HuH-7 (cell line): ENCODE results near the gene ZNF512B.
A peak's percentile ranks its signal among the peaks of the same experiment; 100 is the strongest.
"Not testable (repeated sequence)": the region's sequence is repeated elsewhere in the genome, so short reads cannot be mapped to it uniquely, and the experiment has no call there.

Experiments
- DNase-seq: peaks from one replicate; pipeline ENCODE4 v3.0.0; 2011; ENCODE audit warnings: low spot score

Gene ZNF512B

DNA sequence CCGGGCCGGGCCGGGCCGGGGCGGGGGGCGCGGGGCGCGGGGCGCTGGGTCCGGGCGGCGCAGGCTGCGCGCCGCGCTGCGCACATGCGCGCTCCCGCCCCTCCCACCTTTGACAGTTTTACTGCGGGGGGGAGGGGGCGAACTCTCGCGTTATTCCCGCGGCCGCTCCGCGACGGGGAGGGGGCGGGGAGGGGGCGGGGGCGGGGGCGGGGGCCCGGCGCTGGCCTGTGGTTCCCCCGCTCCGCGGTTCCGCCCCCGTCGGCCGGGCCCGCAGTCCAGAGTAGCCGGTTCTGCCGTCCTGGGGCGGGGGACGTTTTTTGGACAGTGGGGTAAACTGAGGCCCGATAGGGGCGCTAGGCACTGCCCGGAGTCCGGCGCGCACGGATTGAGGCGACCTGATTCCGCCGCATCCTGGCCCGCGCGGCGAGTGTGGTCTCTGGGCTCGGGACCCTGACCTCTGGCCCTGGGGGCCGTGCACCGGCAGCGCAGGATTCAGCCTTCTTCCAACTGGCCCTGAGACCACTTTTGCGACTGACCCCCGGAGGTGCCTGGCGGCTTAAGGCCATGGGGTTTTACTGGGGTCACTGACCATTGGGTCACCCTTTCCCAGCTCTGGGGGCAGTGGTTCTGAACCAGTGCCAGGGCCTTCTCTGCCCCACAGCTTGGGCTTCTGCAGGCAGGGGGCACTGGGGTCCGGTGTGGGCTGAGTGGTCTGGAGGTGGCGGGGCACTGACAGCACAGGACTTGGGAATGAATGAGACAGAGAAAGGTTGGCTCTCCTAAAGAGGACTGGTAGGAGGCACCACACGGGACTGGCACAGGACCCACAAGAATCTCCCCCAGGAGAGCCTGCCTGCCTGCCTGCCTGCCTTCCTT is at the start of gene ZNF512B:
Gene ZNF512B, minus strand, starts transcription at position 93 of the 876 bp plus-strand sequence. CDS start 1,980 bp downstream, outside the sequence.
- no peak for DNase-seq

- no peak for DNase-seq
These were observed 45.9 kb upstream of the ZNF512B start for GRCh38 chr20:64015635-64016034.

DNA sequence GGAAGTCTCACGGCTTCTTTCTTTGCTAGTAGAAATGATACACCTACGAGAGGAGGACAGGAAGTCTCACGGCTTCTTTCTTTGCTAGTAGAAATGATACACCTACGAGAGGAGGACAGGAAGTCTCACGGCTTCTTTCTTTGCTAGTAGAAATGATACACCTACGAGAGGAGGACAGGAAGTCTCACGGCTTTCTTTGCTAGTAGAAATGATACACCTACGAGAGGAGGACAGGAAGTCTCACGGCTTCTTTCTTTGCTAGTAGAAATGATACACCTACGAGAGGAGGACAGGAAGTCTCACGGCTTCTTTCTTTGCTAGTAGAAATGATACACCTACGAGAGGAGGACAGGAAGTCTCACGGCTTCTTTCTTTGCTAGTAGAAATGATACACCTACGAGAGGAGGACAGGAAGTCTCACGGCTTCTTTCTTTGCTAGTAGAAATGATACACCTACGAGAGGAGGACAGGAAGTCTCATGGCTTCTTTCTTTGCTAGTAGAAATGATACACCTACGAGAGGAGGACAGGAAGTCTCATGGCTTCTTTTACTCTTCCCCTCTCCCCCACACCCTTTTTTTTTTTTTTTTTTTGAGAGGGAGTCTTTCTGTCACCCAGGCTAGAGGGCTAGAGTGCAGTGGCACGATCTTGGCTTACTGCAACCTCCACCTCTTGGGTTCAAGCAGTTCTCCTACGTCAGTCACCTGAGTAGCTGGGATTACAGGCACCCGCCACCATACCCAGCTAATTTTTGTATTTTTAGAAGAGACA is 42.8 kb upstream of the ZNF512B start:
- not testable (repeated sequence) for DNase-seq

DNA sequence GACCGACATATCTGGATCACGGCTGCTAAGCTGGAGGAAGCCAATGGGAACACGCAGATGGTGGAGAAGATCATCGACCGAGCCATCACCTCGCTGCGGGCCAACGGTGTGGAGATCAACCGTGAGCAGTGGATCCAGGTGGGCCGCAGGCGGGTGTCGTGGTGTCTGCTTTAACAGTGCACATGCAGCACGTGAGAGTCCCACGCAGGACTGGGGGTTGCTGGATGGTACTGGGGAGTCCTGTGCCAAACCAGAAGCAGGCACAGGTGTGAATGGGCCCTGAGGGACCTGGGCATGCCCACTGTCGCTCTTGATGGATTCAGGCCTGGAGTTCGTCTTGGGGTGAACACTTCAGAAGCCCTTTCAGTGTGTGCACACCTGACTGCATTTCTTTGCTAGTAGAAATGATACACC is 41.6 kb upstream of the ZNF512B start:
- no peak for DNase-seq

- no peak for DNase-seq
These were observed 41.0 kb upstream of the ZNF512B start for GRCh38 chr20:64010711-64011237.

- DNase-seq: no peak
These were observed 40.2 kb upstream of the ZNF512B start for GRCh38 chr20:64009811-64010387.

DNA sequence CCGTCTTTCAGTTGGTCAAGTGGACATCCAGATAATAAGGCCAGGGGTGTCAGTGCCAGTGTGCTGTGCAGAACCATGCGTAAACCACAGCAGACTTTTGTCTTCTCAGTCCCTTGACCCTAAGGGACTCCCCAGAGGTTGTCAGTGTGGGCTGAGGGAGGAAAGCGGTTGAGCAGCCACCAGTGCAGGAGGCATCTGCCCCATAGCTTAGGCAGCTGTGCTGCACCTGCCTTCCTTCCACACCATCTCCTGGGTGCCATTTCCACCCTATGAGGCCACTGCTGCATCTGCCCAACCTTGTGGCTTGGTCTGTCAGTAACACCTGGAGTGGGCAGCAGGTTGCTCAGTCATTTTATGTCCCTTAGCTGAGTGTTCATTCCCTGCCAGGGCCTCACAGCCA is 37.2 kb upstream of the ZNF512B start:
- DNase-seq: no peak

GRCh38 chr20:64006490-64006889 is 36.8 kb upstream of the ZNF512B start:
- DNase-seq: no peak

GRCh38 chr20:64005394-64005793 is 35.7 kb upstream of the ZNF512B start:
- no peak for DNase-seq

DNA sequence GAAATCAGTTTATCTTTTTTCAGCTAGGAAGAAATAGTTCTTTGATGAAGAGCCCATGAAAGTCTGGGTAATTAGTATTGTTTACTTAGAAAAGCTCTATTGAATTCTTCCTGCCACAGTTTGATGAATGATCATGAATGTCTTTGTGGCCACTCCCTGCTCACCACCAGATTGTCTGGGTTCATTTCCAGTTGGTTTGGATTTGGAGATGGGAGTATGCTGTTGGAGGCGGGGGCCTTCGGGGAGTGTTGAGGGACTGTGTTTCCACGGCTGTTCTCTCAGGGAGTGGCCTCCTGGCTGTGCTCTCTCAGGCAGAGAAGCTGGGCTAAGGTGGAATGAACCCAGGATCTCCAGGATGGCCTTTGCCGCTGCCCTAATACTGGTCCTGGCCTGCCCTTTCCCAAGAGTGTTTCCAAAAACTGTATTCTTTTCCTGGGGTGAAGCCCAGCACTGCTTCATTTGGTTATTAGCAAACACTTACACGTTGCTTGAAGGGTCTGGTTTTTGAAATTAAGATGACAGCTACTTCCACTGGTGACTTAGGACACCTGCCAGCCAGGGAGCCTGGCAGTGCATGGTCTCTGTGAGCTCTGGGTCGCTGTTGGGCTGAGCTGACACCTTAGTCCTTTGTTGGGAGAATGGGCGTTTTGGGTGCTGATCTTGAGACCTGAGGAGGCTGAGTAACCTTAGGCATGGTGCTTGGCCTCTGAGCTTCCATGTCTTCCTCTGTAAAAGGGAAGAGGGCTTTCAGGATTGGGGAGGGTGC is 34.4 kb upstream of the ZNF512B start:
- DNase-seq: no peak

DNA sequence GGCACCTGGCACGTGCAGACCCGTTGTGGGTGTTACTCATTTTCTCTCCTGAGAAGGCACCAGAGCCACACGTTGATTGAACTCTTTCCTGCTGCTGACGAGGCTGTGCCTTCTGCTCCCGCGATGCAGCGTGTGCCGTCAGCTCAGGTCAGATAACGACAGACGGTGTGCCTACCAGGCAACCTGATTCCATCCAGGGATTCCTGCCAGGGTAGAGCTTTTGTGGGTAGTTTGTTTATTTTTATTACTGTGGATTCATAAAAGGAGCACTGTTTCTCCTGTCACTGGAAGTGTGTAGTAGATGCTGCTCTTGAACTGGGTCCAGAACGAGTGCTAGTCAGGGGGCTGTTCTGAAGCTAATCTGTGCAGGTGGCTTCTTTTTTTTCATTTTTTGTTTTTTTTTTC is 31.9 kb upstream of the ZNF512B start:
- no peak for DNase-seq

GRCh38 chr20:64000906-64001305 is 31.2 kb upstream of the ZNF512B start:
- no peak for DNase-seq

DNA sequence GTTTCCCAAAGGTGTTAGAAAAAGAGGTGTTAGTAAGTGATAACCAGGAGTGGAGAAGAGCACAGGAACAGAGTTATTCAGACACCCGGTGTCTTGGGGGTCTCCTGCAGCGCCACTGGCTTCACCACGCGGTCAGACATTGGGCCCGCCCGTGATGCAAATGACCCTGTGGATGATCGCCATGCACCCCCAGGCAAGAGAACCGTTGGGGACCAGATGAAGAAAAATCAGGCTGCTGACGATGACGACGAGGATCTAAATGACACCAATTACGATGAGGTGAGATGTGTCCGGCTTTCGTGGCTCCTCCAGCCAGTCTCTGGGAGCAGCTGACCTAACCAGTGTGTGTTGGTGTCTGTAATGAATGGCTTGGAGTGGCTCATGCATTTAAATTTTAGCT is 13.2 kb upstream of the ZNF512B start:
- DNase-seq: no peak

DNA sequence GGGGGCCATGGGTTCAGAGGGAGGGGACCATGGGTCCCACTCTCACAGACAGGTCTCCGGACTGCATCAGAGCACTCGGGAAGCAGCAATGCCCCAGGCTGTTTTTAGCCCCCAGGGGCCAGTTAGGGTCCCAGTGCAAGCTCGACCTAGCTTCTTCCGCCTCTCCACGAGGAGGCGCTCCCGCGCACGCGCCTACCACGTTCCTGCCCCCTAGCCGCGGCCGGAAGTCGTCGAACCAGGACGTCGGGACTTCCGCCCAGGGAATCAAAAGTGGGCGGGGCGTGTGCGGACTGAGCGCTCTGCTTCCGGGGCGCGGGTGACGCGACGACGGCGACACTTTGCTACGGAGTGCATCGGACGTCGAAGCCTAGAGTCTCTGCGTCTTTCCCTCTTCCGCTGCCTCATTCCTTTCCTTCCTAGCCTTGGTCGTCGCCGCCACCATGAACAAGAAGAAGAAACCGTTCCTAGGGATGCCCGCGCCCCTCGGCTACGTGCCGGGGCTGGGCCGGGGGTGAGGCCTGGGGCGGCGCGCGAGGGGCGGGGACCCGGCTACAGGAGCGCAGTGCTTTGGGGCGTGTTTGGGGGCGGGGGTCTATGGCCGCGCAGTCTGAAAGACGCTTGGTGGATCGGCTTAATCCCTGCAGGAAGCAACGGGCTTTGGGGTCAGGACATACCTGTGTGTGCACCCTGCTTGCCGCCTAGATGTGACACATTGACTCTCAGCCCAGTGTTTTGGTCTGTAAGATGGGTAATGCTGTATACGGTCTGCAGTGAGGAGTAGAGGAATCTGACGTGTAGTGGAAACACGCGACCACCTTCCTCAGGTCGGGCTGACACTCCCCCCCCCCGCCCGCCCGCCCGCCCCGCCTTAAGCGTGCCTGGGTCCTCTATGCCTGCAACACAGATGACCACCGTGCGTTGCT is 11.3 kb upstream of the ZNF512B start, which contains the start of gene PRPF6:
Gene PRPF6, plus strand, starts transcription at position 327 of the 923 bp plus-strand sequence. Its CDS starts 114 bp downstream, at position 441.
- DNase-seq: peak; percentile 98

GRCh38 chr20:63980317-63980805 is 10.6 kb upstream of the ZNF512B start:
- no peak for DNase-seq

DNA sequence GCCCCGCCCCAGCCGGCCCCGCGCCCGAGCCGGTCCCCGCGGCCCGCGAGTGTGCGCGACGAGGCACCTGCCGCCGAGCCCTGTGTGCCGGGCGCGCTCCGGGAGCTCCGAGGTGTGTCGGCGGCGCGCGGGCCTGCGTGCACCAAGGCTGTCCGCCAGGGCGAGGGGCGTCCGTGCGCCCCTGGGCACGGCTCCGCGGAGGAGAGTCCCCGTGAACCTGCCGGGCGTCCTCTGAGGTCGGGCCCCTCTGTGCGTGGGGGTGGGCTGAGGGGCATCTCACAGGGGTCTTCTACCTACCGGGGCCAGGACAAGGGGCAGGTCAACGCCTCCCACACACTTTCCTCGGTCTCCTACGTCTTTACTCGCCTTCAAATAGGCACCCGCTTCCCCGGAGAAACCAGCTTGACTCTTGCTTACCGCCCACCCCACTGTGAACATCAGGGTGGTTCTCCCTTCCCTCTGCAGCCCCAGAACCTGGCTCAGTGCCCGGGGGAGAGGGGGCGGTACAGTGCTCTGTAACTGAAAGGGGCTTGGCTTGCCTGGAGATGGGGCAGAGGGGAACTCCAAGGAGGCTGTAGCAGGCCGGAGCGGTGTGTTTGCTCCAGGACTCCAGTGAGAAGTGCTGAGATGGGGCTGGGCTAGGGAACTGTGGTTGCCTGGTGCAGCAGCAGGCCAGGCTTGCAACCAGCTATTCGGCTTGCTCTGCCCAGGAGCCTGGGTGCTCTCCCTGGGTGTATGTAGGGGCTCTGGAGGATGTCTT is 10.0 kb upstream of the ZNF512B start, which contains the start of gene SAMD10:
Gene SAMD10, minus strand, starts transcription at position 86 of the 760 bp plus-strand sequence. CDS start 175 bp downstream, outside the sequence.
- peak; percentile 67 for DNase-seq

DNA sequence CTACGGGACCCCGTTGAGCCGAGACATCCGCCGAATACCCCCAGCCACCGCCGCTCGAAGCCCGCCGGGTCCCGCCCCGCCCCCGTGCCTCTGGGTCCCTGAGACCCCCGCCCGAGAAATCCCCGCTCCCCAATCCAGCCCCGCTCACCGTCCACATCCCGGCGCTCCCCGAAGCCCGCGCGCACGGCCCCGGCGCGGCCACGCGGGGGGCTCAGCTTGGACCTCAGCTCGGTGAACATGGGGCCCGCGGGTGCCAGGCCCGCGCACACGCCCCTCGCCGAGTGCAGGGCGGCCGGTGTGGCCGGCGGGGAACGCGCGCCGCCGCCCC is 9.5 kb upstream of the ZNF512B start:
- no peak for DNase-seq

GRCh38 chr20:63978319-63979228 is 8.8 kb upstream of the ZNF512B start:
- DNase-seq: peak; percentile 81
